Loucy (cell line): ENCODE measurements around the gene HIP1.

ENCODE experiments used
- CTCF ChIP-seq: fragments of 200-600 bp; sonication (generic); conservative IDR thresholded peaks from 2 replicates; pipeline ENCODE4 v1.5.1; 2014; ENCODE audit warnings: mild to moderate bottlenecking, antibody characterized with exemption, low read length
- EZH2phosphoT487 ChIP-seq: fragments of 200-600 bp; IDR thresholded peaks from 2 replicates; pipeline ENCODE4 v1.6.1; 2018; ENCODE audit warnings: antibody characterized with exemption, mild to moderate bottlenecking, moderate library complexity, borderline replicate concordance

DNA sequence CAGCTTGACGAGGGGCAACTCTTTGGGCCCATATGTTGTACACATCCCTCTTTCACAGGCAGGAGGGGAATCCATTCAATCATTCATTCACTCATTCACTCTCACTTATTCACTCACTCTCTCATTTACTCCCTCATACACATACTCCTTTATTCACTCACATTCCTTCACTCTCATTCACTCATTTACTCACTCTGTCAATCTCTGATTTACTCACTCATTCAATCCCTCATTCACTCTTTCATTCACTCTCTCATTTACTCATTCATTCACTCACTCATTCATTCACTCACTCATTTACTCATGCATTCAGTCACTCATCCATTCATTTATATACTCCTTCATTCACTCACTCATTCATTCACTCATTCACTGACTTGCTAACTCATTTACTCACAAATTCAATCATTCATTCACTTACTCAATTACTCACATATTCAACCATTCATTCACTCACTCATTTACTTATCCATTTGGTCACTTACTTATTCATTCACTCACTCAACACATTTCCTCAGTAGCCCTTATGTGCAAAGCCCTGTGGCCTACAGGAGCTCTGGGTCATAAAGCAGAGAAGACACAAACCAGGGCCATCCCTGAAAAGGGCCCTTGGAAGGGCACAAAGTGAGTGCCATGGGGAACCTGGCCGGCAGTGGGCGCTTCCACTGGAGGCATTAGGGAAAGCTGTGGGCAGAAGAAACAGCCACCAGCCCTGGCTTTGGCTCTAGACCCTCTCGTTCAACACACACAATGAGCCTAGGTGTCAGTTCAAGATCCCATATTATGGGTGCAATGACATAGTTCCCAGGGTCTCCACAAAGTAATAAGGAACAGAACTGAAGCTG is 26.0 kb downstream of the HIP1 start:
- no peak for TF ChIP-seq CTCF
- TF ChIP-seq EZH2phosphoT487: no peak
